NT2/D1 (cell line): Measurements from ENCODE around the gene RASGRF2.

Experiments
- DNase-seq: peaks from one replicate; pipeline ENCODE4 v3.0.0-alpha.2; 2011; ENCODE audit warnings: low read depth, low spot score
- H3K27me3 ChIP-seq: 2 replicates; pipeline ENCODE4 v1.6.0; 2011; ENCODE audit warnings: mild to moderate bottlenecking; ENCODE audit not compliant: insufficient read length, insufficient read depth
- H3K36me3 ChIP-seq: 2 replicates; pipeline ENCODE4 v1.6.1; 2011; ENCODE audit warnings: mild to moderate bottlenecking, low read length, mixed read lengths; ENCODE audit not compliant: insufficient read depth, insufficient read length
- H3K4me1 ChIP-seq: 2 replicates; pipeline ENCODE4 v1.5.1; 2011; ENCODE audit not compliant: insufficient read depth, insufficient read length
- H3K4me3 ChIP-seq: 2 replicates; pipeline ENCODE4 v1.5.1; 2011; ENCODE audit warnings: low read depth; ENCODE audit not compliant: insufficient read length
- H3K9ac ChIP-seq: 2 replicates; pipeline ENCODE4 v1.6.0; 2011; ENCODE audit warnings: low read depth; ENCODE audit not compliant: insufficient read length
- H3K9me3 ChIP-seq: 2 replicates; pipeline ENCODE4 v1.5.1; 2011; ENCODE audit warnings: mild to moderate bottlenecking, low read length; ENCODE audit not compliant: insufficient read depth
- SUZ12 ChIP-seq: IDR thresholded peaks from 2 replicates; pipeline ENCODE4 v1.6.1; 2011; ENCODE audit not compliant: insufficient read length, insufficient read depth; ENCODE audit errors: extremely low read depth
- YY1 ChIP-seq: IDR thresholded peaks from 2 replicates; pipeline ENCODE4 v1.6.1; 2011; ENCODE audit not compliant: insufficient read length, insufficient read depth
- ZNF274 ChIP-seq: IDR thresholded peaks from 2 replicates; pipeline ENCODE4 v1.6.1; 2011; ENCODE audit warnings: mild to moderate bottlenecking, low read depth, low read length

RASGRF2 gene

DNA sequence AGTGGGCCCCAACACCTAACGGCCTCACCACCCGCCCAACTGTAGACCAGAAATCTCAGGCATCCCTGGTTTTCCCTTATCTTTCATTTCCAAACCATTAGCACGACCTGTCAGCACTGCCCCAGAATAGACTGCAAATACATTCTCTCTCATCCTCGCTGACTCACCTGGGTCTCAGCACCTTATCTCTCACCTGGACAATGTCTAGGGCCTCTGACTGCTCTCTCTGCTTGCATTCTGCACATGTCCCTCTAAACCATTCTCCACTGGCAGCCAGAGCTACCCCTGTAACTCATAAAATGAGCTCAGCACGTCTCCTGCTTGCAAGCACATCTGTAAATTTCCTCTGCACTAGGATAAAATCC, 285.7 kb downstream of the RASGRF2 start:
- Histone ChIP-seq H3K4me1 (no peaks in the 10 kb centered on the region), H3K4me3 (no peak overlapping the region), H3K9ac (no peak overlapping the region), H3K36me3 (peaks cover 10% of the 10 kb centered on the region), H3K9me3 (no peaks in the 10 kb centered on the region), H3K27me3 (no peaks in the 10 kb centered on the region)
- DNase-seq: no peak
- no peak for TF ChIP-seq ZNF274
- TF ChIP-seq SUZ12: no peak
- TF ChIP-seq YY1: no peak

DNA sequence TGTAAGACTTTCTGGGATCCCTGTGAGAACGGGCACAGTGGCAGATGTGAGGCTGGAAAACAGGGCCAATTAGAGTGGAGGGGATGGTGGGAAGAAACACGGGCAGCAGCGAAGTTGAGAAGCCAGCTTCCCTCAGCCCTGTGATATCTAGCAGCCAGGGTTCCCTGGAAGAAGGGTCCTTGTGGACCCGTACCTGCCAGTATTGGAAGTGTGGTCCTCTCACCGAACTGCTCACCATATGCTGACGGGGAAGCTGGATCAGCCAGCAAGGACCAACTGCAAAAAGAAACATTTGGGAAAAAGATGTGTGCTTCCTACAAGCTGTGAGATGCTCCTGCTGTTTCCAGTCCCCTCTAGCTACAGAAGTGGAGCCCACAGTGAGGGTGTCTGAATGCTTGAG, 286.5 kb downstream of the RASGRF2 start:
- Histone ChIP-seq H3K36me3 (peaks cover 10% of the 10 kb centered on the region), H3K27me3 (no peaks in the 10 kb centered on the region), H3K4me1 (no peaks in the 10 kb centered on the region), H3K4me3 (no peak overlapping the region), H3K9me3 (no peaks in the 10 kb centered on the region), H3K9ac (no peak overlapping the region)
- no peak for TF ChIP-seq YY1
- TF ChIP-seq ZNF274: no peak
- no peak for TF ChIP-seq SUZ12
- DNase-seq: no peak

DNA sequence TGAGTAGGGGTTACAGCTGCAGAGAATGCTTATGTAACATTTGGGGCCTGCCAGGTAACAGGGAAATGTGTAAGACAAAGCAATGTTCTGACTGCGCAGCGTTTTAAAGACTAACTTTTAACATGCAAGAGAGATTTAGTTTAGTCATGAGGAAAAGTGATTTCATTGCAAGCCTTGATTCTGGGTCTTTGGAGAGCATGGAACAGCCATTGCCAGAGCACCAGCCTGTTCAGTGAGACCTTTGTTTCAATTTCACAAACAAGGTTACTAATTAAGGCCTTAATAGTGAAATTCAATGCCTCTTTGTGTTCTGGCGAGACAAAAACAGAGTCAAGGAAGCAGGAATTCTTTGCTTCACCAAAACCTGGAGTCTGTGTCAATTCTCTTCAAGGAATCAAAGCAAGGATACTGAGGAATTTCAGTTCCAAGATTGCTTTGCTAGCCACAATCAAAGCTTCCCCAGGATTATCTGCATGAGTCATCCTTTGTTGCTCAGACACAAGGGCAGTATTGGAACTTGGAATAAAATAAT, 287.3 kb downstream of the RASGRF2 start:
- Histone ChIP-seq H3K9me3 (no peaks in the 10 kb centered on the region), H3K9ac (no peak overlapping the region), H3K4me1 (no peaks in the 10 kb centered on the region), H3K36me3 (peaks cover 12% of the 10 kb centered on the region), H3K27me3 (no peaks in the 10 kb centered on the region), H3K4me3 (no peak overlapping the region)
- DNase-seq: no peak
- no peak for TF ChIP-seq SUZ12

DNA sequence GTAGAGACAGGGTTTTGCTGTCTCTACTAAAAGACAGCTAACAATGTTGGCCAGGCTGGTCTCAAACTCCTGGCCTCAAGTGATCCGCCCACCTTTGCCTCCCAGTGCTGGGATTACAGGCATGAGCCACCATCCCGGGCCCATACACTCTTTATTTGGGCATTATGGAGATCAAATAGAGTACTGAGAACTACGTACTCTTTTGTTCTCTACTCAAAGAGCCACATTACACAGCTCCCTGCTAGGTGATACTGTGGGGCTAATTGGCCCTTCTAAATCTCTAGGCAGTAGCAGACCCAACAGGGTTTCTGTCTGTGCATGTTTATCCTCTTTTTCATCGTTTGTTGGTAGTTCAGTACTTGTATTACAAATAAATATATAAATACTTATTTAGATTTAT, 289.1 kb downstream of the RASGRF2 start:
- DNase-seq: no peak
- no peak for TF ChIP-seq YY1
- TF ChIP-seq ZNF274: no peak
- TF ChIP-seq SUZ12: no peak
- no peak overlapping the region for H3K4me3 ChIP-seq
- no peaks in the 10 kb centered on the region for H3K4me1 ChIP-seq
- H3K9me3 ChIP-seq: no peaks in the 10 kb centered on the region
- no peak overlapping the region for H3K9ac ChIP-seq
- peaks cover 20% of the 10 kb centered on the region for H3K36me3 ChIP-seq
- H3K27me3 ChIP-seq: no peaks in the 10 kb centered on the region

DNA sequence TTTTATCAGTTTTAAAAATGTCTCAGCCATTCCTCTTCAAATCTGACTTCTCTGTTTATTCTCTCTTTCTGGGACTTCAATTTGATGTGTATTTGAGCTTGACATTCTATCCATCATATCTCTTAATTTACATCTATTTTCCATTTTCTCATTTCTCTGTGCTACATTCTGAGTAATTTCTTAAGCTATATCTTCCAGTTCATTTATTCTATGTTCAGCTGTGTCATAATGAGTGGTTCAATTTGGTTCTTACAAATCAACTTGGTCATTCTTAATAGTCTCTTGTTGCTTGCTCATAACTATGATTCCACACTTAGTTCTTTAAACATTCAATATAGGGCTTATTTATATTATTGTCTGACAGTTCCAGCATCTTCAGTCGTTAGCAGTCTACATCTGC, 289.8 kb downstream of the RASGRF2 start:
- no peak overlapping the region for H3K9ac ChIP-seq
- peaks cover 21% of the 10 kb centered on the region for H3K36me3 ChIP-seq
- no peaks in the 10 kb centered on the region for H3K9me3 ChIP-seq
- H3K4me3 ChIP-seq: no peak overlapping the region
- no peak for DNase-seq
- H3K27me3 ChIP-seq: no peaks in the 10 kb centered on the region
- TF ChIP-seq YY1 (no peak), ZNF274 (no peak), SUZ12 (no peak)
- no peaks in the 10 kb centered on the region for H3K4me1 ChIP-seq

DNA sequence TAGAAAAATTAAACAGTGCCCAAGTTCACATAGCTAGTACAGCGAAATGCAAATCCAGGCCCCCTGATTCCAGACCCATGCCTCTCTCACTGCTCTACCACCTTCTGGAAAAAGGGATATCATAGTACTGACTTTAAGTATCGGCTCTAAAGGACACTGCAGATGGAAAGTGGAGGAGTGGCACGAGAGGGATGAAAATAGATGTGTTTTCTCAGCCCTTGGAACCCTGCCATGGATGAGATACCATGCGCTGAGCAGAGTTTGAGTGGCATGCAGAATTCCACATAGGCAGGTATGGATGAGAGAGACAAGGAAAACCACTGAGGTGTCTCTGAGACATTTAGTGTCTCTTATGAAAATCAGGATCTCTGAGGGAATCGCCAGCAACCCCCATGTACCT, 291.8 kb downstream of the RASGRF2 start:
- DNase-seq: no peak
- H3K4me1 ChIP-seq: no peaks in the 10 kb centered on the region
- no peaks in the 10 kb centered on the region for H3K27me3 ChIP-seq
- TF ChIP-seq YY1 (no peak), ZNF274 (no peak), SUZ12 (no peak)
- H3K4me3 ChIP-seq: no peak overlapping the region
- H3K9ac ChIP-seq: no peak overlapping the region
- H3K9me3 ChIP-seq: no peaks in the 10 kb centered on the region
- H3K36me3 ChIP-seq: peaks cover 23% of the 10 kb centered on the region

DNA sequence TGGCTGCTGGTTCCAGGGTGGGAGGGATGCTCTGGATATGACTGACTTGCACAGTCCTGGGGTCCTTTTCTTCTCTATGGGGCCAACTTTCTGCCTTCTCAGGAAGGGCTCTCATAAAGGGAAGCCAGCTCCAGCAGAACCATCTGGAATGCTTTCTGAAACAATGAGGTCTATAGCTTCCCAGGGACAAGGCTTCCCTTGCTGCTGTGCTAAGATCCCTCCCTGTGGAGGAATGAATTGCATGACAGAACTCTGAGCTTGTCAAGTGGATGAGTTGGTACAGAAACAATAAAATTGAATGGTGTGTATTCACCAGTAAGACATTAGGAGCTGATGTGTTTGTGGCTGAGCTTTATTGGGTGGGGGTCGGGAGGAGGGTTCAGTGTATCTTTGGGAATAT, 292.7 kb downstream of the RASGRF2 start:
- H3K9ac ChIP-seq: no peak overlapping the region
- H3K9me3 ChIP-seq: no peaks in the 10 kb centered on the region
- no peaks in the 10 kb centered on the region for H3K27me3 ChIP-seq
- H3K4me3 ChIP-seq: no peak overlapping the region
- peaks cover 23% of the 10 kb centered on the region for H3K36me3 ChIP-seq
- no peak for DNase-seq
- TF ChIP-seq SUZ12 (no peak), YY1 (no peak), ZNF274 (no peak)
- H3K4me1 ChIP-seq: no peaks in the 10 kb centered on the region

DNA sequence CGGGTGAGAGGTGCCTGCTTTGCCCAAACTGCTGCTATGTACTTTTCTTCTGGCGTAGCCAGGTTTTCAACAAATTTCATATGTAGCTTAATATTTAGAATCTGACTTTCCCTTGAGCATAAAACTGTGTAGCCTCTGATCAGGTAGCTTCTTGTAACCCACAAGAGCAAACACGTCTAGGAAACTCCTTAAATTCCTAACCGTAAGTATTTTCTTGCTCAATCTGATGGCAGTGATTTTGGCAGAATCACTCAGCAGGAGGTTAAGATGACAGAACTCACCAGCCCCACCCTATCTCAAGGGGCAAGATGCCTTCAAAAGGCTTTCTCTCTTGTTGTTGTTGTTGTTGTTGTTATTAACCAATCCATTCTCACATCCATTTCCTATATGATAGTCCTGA, 293.7 kb downstream of the RASGRF2 start:
- Histone ChIP-seq H3K4me1 (no peaks in the 10 kb centered on the region), H3K9ac (no peak overlapping the region), H3K4me3 (no peak overlapping the region), H3K27me3 (no peaks in the 10 kb centered on the region), H3K9me3 (no peaks in the 10 kb centered on the region), H3K36me3 (peaks cover 27% of the 10 kb centered on the region)
- no peak for DNase-seq
- TF ChIP-seq YY1: no peak
- no peak for TF ChIP-seq SUZ12
- no peak for TF ChIP-seq ZNF274
